HG03108 (cell line): ENCODE measurements around the gene MTX1.
"Not testable (repeated sequence)": the region's sequence is repeated elsewhere in the genome, so short reads cannot be mapped to it uniquely, and the experiment has no call there.

Experiments
- ATAC-seq: cut with Tn5 transposase; IDR thresholded peaks from one replicate; pipeline ENCODE4 v1.9.1; 2021; ENCODE audit warnings: moderate library complexity; ENCODE audit not compliant: unreplicated experiment

The MTX1 gene

DNA sequence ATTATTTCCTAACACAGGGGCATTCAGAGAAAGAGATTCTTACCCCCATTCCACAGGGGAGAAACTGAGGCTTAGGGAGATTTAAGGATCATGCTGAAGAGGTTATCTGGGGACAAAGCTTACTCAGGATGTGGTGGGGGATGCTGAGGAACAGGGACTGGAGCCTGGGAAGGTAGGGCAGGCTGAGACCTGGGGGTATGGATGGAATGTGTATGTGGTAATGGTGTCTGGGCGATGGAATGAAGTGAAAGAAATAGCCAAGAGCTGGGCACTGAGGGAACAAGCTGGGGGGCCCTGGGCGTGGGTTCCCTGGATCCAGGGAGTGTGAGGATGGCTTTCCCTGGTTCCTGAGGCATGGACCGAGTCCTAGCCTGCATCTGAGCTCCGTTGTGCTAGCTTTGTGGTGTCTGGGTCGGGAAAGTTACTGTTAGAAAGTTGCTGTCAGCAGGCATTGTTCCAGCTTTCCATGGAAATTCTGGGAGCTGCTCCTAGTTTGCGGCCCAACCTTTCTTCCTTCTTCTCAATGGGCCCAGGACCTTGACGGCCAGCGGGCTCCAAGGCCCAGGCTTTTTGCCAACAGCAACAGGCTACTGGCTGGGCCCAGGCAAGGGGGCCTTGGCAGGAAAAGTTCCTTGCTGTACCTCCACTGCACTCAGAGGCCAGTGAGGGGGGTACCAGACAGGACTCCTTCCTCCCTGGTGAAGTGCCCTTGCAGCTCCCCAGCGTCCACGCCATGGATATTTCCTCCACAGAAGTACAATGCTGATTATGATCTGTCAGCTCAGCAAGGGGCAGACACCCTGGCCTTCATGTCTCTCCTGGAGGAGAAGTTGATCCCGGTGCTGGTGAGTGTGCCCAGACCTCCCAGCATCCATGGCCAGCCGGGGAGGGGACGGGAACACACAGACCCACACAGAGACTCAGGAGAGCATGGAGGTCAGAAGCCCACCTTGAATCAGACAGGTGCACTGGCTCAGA lies 23.8 kb downstream of the MTX1 start:
- ATAC-seq: not testable (repeated sequence)

DNA sequence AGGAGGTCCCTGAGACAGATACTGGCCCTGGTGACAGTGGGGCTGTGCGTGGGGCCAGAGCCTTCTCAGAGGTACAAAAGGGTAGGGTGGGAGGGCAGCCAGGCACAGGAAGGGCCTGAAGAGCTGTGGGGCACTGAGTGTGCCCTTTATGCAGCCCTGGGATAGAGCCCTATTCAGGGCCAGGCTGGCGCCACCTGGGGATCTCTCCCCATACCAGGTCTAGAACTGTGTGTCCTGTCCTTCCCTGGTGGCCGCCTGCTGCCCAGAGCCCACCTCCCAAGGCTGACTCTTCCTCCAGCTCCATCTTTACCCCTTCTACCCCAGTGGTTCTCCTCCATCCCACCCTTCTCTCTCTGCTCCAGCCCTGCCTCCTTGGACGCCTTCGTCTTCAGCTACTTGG lies 25.0 kb downstream of the MTX1 start:
- not testable (repeated sequence) for ATAC-seq

DNA sequence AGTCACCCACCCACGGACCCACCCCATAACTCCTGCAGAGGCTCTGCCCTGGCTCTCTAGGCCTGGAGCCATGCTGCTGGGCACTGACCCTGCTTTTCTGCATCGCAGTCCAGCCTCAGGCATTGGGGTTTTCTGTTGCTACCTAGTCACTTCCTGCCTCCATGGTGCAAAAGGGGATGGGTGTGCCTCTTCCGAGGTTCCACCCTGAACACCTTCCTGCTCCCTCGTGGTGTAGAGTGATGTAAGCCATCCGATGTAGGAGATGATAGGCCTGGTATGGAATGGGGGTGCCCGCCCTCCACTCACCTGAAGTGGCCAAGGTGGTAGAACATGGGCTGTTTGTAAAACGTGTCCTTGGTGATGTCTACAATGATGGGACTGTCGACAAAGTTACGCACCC lies 26.9 kb downstream of the MTX1 start:
- not testable (repeated sequence) for ATAC-seq

DNA sequence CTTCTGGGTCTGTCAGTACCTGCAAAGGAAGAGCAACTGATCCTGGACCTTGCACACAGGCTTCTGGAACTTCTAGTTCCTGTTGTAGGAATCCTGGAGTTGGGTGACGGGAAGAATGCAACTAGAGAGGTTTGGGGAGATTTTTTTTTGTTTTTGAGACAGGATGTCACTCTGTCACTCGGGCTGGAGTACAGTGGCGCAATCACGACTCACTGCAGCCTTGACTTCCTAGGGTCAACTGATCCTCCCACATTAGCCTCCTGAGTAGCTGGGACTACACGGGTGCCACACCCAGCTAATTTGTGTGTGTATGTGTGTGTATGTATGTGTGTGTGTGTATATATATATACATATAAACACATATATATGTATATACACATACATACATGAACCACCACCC lies 28.0 kb downstream of the MTX1 start:
- ATAC-seq: no peak

DNA sequence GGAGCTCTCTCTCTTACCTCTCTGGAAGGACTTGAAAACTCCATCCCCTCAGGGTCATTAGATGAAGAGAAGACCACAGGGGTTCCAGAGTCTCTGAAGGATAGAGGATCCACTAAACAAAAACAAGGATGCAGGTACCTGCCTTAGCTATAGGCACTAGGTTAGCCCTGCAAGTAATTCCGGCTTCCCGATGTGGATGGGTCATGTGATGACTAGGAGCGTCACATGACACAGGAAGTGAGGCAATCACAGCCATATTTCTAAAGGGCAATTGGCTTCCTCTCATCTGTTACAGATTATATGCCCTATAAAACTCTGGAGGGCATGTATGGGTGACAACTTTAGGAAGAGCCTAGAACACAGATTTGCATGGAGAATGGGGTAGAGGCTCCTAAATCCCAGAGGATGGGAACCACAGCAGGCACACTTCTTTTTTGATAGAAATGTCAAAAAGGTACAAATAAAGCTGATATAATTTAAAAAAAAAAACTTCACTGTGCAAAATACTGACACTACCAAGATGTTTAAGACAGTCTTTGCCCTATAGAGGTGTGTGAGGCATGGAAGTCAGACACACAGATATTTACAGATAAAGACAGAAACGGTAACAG lies 32.7 kb downstream of the MTX1 start:
- ATAC-seq: no peak

DNA sequence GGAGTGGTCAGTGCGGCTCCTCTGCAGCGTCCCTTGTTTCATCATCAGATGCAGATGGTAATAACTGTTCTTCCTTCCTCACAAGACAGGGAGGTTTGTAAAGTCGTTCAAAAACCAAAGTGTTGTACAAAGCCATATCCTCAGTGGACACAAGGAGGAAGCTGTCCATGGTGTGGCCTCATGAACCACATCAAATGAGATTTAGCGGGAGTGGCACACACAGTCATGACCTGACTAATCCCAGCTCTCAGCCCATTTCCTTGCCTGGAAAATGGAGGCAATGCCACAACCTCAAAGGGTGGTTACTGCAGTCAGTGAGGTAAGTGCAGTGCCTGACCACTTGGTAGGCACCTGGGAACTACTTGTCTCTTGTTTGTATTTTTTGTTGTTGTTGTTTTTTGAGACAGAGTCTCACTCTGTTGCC lies 33.4 kb downstream of the MTX1 start:
- no peak for ATAC-seq

DNA sequence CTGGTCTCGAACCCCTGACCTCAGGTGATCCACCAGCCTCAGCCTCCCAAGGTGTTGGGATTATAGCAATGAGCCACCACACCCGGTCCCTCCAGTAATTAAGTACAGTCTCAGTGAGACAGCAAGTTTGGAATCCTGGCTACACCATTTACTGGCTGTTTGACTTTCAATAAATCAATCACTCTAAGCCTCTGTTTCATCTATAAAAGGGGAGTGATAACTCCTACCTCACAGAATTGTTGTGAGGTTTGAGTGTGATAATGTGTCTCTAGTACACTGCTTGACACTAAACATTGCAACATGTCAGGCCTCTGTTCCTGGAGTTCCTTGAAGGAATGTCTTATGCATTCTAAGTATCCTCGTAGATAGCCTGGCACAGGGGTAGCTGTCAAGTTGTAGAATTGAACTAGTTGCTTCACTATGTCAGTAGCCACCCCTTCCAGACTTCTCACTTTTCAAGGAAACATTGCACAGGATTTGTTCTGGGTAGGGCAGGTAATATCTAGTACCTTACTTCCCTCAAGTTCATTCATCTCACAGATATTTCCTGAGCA lies 34.4 kb downstream of the MTX1 start:
- ATAC-seq: no peak

DNA sequence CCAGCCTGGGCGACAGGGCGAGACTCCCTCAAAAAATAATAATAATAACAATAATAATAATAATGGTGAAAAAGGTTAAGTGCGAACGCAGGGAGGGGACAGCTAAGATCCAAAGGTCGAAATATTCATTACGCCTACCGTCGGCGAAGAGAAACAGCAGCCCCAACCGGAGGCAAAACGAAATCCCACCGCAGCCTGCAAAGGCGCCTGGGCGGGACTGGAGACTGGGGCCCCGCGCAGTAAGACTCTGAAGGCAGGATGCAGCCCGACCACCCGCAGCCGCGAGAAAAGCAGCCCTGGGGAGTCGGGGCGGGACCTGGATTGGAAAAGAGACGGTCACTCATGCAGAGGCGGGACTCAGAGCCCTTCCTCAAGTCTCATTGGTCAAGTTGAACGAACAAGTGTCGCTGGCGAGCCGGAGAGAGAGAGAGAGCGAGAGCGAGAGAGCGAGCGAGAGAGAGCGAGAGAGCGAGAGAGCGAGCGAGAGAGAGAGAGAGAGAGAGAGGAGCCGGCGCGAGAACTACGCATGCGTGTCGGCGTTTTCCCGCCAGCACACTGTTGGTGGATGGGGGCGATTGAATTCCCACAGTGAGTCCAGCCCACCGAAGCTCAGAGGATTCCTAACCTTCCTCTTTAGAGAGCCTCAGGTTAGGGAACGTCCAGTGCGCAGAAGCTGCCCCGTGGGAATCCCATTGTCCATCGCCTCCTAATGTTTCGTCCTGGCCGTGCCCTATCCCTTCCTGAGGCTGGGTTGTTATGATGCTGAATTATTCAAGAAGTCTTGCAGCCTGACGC lies 36.1 kb downstream of the MTX1 start:
- peak; percentile 90 for ATAC-seq

DNA sequence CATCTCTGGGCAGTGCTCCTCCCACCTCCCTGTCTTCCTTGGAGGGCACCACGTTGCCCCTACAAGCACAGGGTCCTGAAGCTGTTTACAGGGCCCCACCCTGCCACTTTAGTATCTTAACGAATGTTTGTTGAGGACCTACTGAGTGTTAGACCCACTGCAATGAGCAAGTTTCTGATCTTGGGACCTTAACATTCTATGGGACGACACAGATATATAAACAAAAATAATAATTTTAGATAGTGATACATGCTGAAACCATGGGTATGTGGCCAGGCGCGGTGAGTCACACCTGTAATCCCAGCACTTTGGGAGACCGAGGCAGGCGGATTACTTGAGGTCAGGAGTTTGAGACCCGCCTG lies 36.6 kb downstream of the MTX1 start:
- no peak for ATAC-seq

DNA sequence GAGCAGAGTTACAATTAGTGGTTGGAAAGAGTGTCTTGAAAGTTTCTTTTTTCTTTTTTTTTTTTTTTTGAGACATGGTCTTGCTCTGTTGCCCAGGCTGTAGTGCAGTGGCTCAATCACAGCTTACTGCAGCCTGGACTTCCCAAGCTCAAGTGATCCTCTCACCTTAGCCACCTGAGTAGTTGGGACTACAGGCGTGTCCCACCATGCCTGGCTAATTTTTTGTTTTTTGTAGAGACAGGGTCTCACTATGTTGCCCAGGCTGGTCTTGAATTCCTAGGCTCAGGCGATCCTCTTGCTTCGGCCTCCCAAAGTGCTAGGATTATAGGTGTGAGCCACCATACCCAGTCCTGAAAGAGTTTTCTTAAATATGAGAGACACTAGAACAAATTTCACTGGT lies 38.3 kb downstream of the MTX1 start:
- ATAC-seq: not testable (repeated sequence)

DNA sequence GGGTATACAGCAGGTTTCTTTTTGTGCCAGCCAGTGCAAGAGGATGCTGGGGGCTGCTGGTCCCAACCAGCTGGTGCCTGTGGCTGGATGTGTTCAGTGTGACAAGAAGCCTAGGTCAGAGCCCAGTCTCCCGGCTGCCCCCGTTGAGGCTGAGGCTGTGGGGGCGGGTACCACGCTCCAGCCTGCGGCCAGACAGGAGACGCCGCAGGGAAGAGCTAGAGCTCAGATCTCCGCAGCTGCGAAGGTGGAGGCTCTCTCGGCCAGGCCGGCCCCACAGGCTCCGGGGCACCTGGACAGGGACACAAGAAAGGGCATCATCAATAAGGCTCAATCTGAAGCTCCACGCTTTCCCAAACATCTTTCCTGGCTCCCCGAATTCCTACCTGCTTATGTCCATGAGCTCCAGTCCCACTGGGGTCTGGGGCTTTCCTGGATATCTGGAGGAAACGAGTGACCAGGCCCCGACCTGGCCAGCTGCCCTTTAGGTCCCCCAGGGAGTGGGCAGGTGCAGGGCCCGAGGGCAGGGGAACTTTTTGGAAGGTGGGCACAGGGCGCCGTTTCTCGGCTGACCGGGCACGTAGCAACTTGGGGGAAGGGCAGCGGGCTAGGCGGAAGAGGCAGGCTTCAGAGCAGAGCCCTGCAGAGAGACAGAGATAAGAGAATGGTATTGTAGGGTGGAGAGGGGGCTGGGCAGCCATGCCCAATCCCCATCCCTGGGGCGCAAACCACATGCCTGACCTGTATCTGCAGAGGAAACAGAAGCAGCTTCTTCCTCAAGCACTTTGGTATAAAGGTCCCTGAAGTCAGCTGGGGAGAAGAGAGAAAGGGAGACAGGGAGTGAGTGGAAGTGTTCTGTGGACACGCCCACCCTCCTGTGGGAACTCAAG lies 39.4 kb downstream of the MTX1 start:
- no peak for ATAC-seq

DNA sequence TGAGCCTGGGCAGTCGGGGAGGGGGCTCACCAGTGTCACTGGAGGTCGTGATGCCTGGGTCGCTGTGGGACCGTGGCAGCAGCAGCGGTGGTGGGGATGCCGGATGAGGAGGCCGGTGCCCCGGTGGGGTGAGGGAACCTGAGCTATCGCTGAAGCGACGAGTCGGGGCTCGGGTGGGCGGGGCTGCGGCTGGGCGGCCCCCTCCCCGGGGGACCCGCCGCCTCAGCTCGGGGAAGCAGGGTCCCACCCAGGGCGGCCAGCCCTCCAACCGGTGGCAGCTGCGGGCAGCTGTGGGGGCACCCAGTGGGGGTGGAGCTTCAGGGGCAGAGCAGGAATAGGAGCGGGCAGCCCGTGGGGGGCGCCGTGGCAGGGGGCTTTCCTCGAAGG lies 41.7 kb downstream of the MTX1 start:
- peak; percentile 5 for ATAC-seq

DNA sequence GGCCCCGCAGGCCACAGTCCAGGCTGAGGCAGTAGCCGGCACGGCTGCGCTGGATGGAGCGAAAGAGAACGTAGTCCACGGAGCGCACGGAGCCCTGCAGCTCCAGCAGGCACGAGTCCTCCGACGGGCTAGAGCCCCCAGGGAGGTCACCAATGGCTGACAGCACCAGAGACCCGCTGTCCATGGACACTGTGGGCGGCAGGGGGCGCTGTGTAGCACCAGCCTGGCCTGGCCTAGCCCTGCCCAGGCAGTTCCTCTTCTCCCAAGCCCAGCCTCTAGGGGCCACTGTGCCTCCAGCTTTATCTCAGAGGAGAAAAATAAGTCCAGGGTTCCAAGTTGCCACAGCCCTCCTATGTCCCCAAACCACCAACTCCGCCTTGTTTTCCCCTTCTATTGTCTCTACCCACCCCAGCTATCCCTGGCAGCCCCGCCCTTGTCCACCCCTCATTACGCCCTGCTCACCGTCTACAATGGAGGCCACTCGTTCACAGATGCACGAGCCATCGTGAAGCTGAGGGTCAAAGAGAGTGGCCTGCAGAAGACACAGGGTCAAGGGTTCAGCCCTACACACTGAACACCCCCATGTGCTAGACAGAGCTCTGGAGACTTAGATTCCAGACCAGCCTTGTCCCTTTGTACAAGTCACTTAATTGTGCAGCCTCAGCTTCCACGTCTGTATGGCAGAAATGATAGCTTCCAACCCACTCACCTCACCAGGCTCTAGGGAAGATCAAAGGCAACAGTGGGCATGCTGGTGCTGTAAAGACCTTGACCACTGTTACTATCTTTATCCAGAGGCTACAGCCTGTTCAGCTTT lies 42.3 kb downstream of the MTX1 start:
- ATAC-seq: peak; percentile 85

DNA sequence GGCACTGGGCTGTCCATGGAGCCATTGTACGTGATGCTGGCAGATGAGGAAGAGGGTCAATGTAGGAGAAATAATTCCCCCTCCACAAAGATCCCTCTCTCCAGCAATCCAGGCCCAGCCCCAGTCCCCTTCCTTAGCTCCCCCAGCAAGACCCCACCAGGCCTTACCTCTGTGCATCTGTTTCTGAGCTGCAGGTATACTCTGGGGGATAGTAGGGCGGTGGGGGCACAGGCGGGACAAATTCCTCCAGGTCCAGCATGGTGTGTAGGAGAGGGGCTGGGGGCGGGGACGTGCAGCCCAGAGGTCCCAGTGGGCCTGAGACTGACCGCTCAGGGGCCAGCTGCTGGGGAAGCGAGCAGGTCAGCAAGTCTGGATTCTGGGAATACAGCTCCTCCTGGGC lies 43.1 kb downstream of the MTX1 start:
- no peak for ATAC-seq

DNA sequence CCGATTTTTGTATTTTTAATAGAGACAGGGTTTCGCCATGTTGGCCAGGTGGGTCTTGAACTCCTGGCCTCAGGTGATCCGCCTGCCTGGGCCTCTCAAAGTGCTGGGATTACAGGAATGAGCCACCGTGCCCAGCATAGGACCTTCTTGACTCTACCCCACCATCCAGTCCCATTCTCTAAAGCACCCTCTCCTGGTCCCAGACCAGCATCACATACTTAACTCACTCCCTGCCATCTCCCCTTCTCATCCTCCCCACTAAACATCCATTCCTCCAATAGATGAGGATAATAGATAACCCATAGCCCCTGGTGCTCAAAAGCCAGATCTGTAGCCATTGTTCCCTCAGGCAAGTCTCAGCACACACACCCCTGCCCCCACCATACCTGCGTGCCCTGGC lies 44.7 kb downstream of the MTX1 start:
- ATAC-seq: no peak

DNA sequence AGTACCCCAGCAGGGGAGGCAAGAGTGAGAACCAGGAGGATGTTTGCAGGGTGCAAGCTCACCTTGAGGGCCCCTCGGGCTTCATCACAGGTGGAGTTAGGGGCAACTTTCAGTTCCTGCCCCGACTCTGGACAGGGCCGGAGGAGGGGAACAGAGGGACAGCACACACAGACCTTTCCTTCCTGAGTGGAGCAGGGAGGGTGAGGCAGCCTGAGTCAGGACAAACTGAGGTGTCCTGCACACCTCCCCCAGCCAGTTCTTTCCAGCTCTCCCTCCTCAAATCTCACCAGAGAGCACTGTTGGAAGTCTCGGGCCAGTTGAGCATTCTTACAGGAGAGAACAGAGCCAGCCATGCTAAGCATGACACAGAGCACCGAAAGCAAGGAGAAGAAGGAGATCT lies 45.3 kb downstream of the MTX1 start:
- ATAC-seq: no peak

DNA sequence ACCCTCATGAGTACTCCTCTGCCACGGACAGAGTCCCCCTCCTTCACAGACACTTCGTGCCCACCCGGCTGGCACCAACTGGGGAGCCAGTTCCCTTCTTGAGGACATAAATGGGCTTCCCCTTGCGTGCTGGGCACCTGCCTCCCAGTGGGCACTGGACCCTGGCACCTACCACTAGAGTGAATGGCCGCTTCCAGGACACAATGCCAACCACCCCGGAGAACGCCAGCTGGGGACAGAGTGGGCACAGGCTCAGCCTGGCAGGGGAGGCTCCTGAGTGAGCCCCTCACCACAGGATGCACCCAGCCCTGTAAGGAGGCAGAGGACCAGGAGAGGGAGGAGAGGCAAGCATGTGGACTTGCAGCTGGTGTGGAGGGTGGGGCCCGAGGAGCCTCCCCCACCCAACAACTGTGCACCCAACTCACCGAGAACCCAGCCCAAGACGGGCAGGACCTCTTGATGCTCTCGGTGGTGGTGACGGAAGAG lies 45.8 kb downstream of the MTX1 start:
- no peak for ATAC-seq

DNA sequence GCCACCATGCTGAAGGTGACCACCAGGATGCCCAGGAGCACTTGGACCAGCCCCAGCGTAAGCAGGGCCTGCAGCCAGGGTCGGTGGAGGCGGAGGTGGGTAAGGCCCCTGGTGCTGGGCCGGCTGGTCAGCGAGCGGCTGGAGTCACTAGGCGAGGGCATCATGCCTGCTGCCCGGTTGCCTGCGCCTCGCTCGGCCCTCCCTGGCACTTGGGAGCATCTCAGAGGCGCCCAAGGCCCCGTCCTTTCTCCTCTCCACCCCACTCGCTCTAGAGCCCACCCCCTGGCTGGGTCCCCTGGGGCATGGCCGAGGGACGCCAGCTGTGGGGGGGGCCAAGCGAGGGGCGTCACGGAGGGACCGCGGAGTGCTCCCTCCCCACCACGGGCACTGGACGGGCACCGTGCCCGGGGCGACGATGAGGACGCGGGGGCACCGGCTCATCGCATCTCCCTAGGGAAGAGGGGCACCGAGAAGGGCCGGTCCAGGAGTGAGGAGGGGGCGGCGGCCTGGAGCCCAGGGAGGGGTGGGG lies 46.3 kb downstream of the MTX1 start:
- no peak for ATAC-seq
